Aorta (tissue), 5 donors: ENCODE measurements around the gene NDUFA5. TPM values are rescaled to one million over a fixed set of nuclear protein-coding genes. Genes with fewer than 3 reads are reported as not detected.

Experiments
- ATAC-seq: fragments of 200-7000 bp; cut with Tn5 transposase; one replicate; pipeline ENCODE4 v1.9.1; 2022; ENCODE audit warnings: moderate library complexity; ENCODE audit not compliant: low FRiP score
- DNase-seq, 2 donors: peaks; one replicate each; pipeline ENCODE4 v3.0.0-alpha.2; 2020
- H3K27ac ChIP-seq, 2 donors: one replicate each; pipeline ENCODE4 v1.5.1; 2013; ENCODE audit warnings: low read length in 2 of 2, mild to moderate bottlenecking in 2 of 2, moderate library complexity in 2 of 2, control low read depth in 1 of 2, inconsistent platforms in 1 of 2, low read depth in 1 of 2
- H3K27me3 ChIP-seq, 2 donors: one replicate each; pipeline ENCODE4 v1.6.1; 2013; ENCODE audit warnings: control low read depth in 1 of 2, low read length in 1 of 2, mild to moderate bottlenecking in 1 of 2, moderate library complexity in 1 of 2; ENCODE audit not compliant: insufficient read depth in 2 of 2, control insufficient read depth in 1 of 2
- H3K36me3 ChIP-seq, 2 donors: one replicate each; pipeline ENCODE4 v1.6.1; 2013; ENCODE audit warnings: control low read depth in 1 of 2, low read length in 1 of 2, mild to moderate bottlenecking in 1 of 2; ENCODE audit not compliant: insufficient read depth in 2 of 2, control insufficient read depth in 1 of 2
- H3K4me1 ChIP-seq, 2 donors: one replicate each; pipeline ENCODE4 v1.6.1; 2013; ENCODE audit warnings: low read length in 2 of 2, control low read depth in 1 of 2, mild to moderate bottlenecking in 1 of 2, moderate library complexity in 1 of 2; ENCODE audit not compliant: insufficient read depth in 2 of 2, control insufficient read depth in 1 of 2
- H3K4me3 ChIP-seq, 2 donors: one replicate each; pipeline ENCODE4 v1.5.1; 2013; ENCODE audit warnings: low read length in 2 of 2, control low read depth in 1 of 2, mild to moderate bottlenecking in 1 of 2
- H3K9me3 ChIP-seq: one replicate; pipeline ENCODE4 v1.6.1; 2013; ENCODE audit warnings: mild to moderate bottlenecking, low read length; ENCODE audit not compliant: control insufficient read depth
- WGBS, 2 donors: extraction: QIAGEN DNeasy Blood & Tissue Kit; methylation state at CpG; one replicate each; pipeline ENCODE4 v1.1.7; 2013; 5-methylcytosine and 5-hydroxymethylcytosine counted together
- intact Hi-C, 2 donors: fragments of 100-400 bp; cut with DNase I; formaldehyde crosslinking; loops; one replicate each; pipeline versions ENCODE4 v1.14.2 to v1.15.0; 2022
- polyA plus RNA-seq, 2 donors: library from polyadenylated mRNA; stranded (reverse); fragments of 200-250 nt; gene quantifications; one replicate each; pipeline ENCODE4 v1.2.3, GENCODE V29; 2013
- total RNA-seq, 2 donors: library from RNA; stranded (reverse); fragmentation: NEBNext Ultra II Directional; extraction: Animal tissue kit (Norgen Biotek cat#: 25700); gene quantifications; one replicate each; pipeline ENCODE4 v1.2.1, GENCODE V29; 2021
- donor health status: healthy with polysubstance abuse.
- donor health status: Bipolar disorder and iron deficiency.
- donor health status: DM: no; HTN: no; CAD: no.
- donor health status: DM: no; HTN: no; CAD: no.
- donor health status: DM: yes; HTN: yes; CAD: no.

Gene NDUFA5
- total and polyA plus RNA-seq, 4 donors = 51.1 to 138 (median 66.7) TPM

DNA sequence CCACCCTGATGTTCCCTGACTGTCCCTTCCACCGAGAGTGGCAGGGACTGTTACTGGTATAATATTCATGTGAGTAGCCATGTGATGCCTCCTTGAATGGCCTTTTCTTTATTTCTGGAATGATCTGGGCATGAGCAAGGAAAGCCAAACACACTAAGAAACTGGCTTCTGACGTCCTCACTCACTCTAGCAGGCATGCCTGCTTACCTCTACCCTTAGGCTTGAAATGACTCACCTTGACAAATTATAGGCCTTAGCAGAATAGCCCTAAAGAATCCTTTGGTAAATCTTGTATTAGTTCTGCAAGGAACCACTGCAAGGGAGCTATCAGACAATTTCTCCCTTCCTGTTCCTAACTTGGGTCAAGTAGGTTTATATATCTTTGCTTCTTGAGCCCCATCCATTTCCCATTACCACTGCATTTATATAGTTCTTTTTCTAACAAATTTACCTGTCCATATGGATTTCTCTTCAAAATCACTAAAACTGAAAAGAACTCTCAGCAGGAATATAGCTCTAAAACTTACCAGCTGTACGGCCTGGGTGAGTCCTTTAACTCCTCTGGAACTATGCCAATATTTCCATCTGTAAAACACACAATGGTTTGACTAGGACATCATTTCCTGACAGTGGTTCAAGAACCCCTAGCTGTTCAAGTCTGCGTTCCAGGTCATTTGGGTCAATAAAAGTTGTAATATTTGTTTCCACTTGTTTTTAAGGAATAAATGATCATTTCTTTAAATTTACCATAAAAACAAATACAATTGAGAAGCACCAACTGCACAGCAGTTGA lies 13.0 kb upstream of the NDUFA5 start:
- H3K27ac ChIP-seq = no peak overlapping the region
- intact Hi-C loops = loop anchor here in 1 of 2 donors (10.0 kb wide), 1 partner anchor 294 kb away; no protein-coding TSS in a partner anchor
- H3K36me3 ChIP-seq = no peaks in the 10 kb centered on the region
- DNase-seq (no peak), ATAC-seq (no peak)
- no peaks in the 10 kb centered on the region for H3K4me1 ChIP-seq
- no peaks in the 10 kb centered on the region for H3K9me3 ChIP-seq
- 66 to 67% methylated on average over 4 of the region's 4 CpGs for WGBS, 2 donors
- H3K27me3 ChIP-seq = no peaks in the 10 kb centered on the region
- H3K4me3 ChIP-seq = no peak overlapping the region

DNA sequence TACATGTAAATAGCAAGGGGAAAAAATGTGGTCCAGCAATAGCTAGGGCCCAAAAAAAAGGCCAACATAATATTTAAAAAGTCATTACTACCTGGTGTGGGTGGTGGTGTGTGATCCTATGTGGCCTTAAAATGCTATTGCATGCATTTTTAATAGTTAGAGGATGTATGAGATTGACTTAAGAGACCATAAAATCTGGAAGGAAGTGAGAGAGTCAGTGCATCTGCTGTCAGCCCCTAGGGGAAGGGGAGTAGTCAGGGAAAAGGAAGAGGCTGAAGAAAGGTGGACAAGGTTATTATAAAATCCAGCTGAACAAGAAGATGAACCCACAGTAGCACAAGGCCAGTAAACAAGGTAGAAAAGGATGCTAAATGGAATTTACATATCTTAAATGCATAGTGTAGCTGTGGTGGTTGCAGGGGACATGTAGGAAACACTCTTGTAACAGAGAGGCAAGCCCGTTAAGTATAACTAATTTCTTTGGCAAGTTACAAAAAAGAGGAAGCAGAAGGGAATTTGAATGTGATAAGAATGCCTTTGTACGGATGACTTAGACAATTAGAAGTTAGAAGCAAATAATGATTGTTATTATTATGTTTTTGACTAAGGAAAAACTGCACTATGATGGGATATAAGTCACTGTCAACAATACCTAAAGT lies 11.9 kb upstream of the NDUFA5 start:
- H3K36me3 ChIP-seq = no peaks in the 10 kb centered on the region
- no peaks in the 10 kb centered on the region for H3K9me3 ChIP-seq
- no peaks in the 10 kb centered on the region for H3K27me3 ChIP-seq
- intact Hi-C loops = loop anchor here in 1 of 2 donors (10.0 kb wide), 1 partner anchor 295 kb away; no protein-coding TSS in a partner anchor
- DNase-seq (no peak), ATAC-seq (no peak)
- no peak overlapping the region for H3K27ac ChIP-seq
- H3K4me3 ChIP-seq = no peak overlapping the region
- WGBS, 2 donors = 51 to 63% methylated on average over 2 of the region's 2 CpGs
- H3K4me1 ChIP-seq = no peaks in the 10 kb centered on the region

DNA sequence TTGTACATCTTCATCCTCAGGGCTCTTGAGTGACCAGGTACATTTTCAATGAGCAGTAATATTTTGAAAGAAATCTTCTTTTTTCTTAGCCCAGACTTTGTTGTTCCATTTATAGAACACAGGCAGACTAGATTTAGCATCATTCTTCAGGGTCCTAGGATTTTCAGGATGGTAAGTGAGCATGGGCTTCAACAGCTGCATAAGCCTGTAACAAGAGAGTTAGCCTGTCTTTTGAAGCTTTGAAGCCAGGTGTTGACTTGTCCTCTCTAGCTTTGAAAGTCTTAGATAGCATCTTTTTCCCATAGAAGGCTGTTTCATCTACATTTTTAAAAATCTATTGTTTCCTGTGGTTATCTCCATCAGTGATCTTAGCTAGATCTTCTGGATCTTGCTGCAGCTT lies 4.5 kb upstream of the NDUFA5 start:
- H3K36me3 ChIP-seq = no peaks in the 10 kb centered on the region
- intact Hi-C loops = no loop called here
- no peaks in the 10 kb centered on the region for H3K4me1 ChIP-seq
- no peak for DNase-seq
- no peak for ATAC-seq
- H3K27me3 ChIP-seq = no peaks in the 10 kb centered on the region
- no peak overlapping the region for H3K27ac ChIP-seq
- H3K4me3 ChIP-seq = no peak overlapping the region
- no peaks in the 10 kb centered on the region for H3K9me3 ChIP-seq

DNA sequence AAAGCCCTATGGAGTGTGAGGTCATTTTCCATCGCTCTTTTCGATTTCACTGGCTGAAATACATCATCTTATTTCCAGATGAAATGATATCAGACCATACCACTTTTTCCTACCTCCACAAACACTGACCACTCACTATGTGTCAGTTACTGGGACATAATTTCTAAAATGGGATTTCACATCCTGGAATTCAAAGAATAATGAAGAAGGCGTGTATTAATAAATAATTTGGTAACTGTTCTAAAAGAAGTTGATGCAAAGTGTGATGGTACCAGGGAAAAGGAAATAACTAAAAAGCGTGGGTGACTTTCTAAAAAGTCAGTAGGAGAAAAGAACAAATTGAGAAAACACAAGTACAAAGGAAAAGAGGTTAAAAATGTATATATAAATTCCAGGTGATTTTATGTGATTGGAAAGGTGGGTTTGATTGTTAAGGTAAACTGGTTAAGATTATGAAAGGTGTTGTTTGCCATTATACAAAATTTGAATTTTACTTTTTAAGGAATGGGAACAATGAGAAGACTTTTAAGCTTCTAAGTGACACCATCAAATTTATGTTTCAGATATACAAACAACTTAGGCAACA lies 764 bp upstream of the NDUFA5 start:
- DNase-seq (no peak), ATAC-seq (no peak)
- Histone ChIP-seq H3K4me1 (peaks cover 0 to 2% of the 10 kb centered on the region in 2 donors), H3K36me3 (no peaks in the 10 kb centered on the region), H3K27ac (peak overlapping the region; percentile 85 to 94), H3K9me3 (no peaks in the 10 kb centered on the region), H3K4me3 (peak overlapping the region; percentile 72 to 99), H3K27me3 (no peaks in the 10 kb centered on the region)
- intact Hi-C loops = loop anchor here in 1 of 2 donors (5.0 kb wide), 1 partner anchor 189 kb away; the partner anchor contains the start of gene WASL
- 34 to 37% methylated on average over 4 of the region's 4 CpGs for WGBS, 2 donors

DNA sequence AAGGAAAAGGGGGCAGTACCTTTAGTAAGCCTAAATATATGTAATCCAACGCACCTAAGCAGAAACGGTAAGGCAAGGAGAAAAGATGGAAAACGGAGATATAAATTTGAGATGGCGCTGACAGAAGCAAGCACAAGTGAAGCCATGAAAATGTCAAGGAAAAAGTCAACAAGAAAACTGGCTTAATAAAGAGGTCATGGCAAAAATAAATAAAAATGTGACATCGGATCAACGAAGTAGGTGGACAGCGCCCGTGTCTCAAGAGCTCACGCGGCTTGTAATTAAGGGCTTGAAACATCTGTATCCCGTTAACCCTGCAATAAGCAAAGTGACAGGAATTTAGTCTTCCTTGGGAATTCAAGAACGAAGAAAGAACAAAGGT lies 611 bp downstream of the NDUFA5 start:
- H3K36me3 ChIP-seq = peaks cover 0 to 2% of the 10 kb centered on the region in 2 donors
- DNase-seq (no peak), ATAC-seq (no peak)
- H3K4me3 ChIP-seq = peak overlapping the region; percentile 93 to 99
- H3K4me1 ChIP-seq = peaks cover 0 to 2% of the 10 kb centered on the region in 2 donors
- H3K27me3 ChIP-seq = no peaks in the 10 kb centered on the region
- intact Hi-C loops = loop anchor here (2.0 to 5.0 kb wide), 2 partner anchors 22 to 190 kb away; partner anchors contain the start of genes IQUB (in 1 of the 2) and WASL (in 1 of the 2)
- no peak overlapping the region for H3K27ac ChIP-seq
- 2% methylated on average over 12 of the region's 12 CpGs for WGBS, 2 donors
- no peaks in the 10 kb centered on the region for H3K9me3 ChIP-seq

DNA sequence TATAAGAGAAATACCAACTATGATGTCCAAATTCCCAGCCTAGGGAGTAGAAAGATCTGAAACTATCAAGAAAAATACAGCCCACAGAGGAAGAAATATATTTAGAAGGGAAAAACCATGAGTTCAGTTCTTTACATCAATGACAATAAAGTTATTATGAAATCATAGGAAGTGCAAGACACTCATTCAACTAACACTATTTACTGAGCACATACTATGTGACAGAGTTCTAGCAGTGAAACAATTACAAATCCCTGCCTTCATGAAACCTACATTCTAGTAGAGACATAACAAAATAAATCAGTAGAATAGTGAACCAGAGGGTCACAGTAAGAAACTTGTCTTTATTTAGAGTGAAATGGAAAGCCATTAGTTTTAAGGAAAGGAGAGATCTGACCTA lies 2.1 kb downstream of the NDUFA5 start:
- Histone ChIP-seq H3K27me3 (no peaks in the 10 kb centered on the region), H3K4me1 (peaks cover 0 to 2% of the 10 kb centered on the region in 2 donors), H3K27ac (no peak overlapping the region), H3K36me3 (peaks cover 0 to 2% of the 10 kb centered on the region in 2 donors), H3K4me3 (no peak overlapping the region), H3K9me3 (no peaks in the 10 kb centered on the region)
- intact Hi-C loops = loop anchor here in 1 of 2 donors (5.0 kb wide), 1 partner anchor 192 kb away; the partner anchor contains the start of gene WASL
- no peak for ATAC-seq
- no peak for DNase-seq

DNA sequence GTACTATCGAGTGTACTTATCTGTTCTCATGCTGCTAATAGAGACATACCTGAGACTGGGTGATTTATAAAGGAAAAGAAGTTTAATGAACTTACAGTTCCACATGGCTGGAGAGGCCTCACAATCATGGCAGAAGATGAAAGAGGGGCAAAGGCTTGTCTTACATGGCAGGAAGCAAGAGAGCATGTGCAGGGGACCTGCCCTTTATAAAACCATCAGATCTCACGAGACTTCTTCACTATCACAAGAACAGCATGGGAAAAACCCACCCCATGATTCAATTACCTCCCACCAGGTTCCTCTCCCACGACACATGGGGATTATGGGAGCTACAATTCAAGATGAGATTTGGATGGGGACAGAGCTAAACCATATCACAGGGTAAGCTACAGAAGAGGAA lies 4.5 kb downstream of the NDUFA5 start:
- H3K36me3 ChIP-seq = peaks cover 0 to 2% of the 10 kb centered on the region in 2 donors

DNA sequence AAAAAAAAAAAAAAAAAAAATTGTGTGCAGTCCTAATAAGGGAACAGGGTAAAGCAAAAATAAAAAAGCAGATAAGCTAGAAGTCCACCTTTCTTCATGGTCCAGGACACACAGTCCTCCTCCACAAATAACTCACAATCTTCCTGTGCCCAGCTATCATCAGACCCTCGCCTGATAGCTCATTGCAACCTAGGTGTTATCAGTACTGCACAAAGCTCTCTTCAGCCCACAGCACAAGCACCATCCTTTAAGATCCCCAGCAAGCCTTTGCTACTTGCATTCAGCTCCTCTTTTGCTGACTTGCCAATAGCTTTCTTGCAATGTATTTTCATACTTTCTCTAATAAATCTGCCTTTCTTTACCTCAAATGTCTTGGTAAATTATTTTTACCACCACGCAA lies 5.0 kb downstream of the NDUFA5 start:
- 96 to 98% methylated on average over 2 of the region's 2 CpGs for WGBS, 2 donors
- intact Hi-C loops = no loop called here
- Histone ChIP-seq H3K27me3 (no peaks in the 10 kb centered on the region), H3K27ac (no peak overlapping the region), H3K4me3 (no peak overlapping the region), H3K36me3 (peaks cover 0 to 2% of the 10 kb centered on the region in 2 donors), H3K4me1 (peaks cover 0 to 2% of the 10 kb centered on the region in 2 donors), H3K9me3 (no peaks in the 10 kb centered on the region)
- DNase-seq = no peak
- ATAC-seq = no peak

More for the DNA sequence above, 4.5 kb downstream of the NDUFA5 start:
- H3K4me1 ChIP-seq = peaks cover 0 to 2% of the 10 kb centered on the region in 2 donors
- DNase-seq (no peak), ATAC-seq (no peak)
- H3K4me3 ChIP-seq = no peak overlapping the region
- H3K27ac ChIP-seq = no peak overlapping the region
- H3K27me3 ChIP-seq = no peaks in the 10 kb centered on the region
- no peaks in the 10 kb centered on the region for H3K9me3 ChIP-seq
- intact Hi-C loops = no loop called here
- WGBS, 2 donors = 84 to 87% methylated on average over 3 of the region's 3 CpGs
